Neural progenitor cell (in vitro differentiated cells): Measurements from ENCODE around the gene SRGAP2B.
"Not testable (repeated sequence)": the region's sequence is repeated elsewhere in the genome, so short reads cannot be mapped to it uniquely, and the experiment has no call there.

Experiments used
- CTCF ChIP-seq: fragments of 200-600 bp; sonication (generic); IDR thresholded peaks from 2 replicates; pipeline ENCODE4 v1.5.1; 2017; ENCODE audit warnings: antibody characterized with exemption, mild to moderate bottlenecking
- EZH2 ChIP-seq: fragments of 200-600 bp; sonication (generic); IDR thresholded peaks from 2 replicates; pipeline ENCODE4 v1.6.1; 2017; ENCODE audit warnings: antibody characterized with exemption, mild to moderate bottlenecking, moderate library complexity
- EZH2phosphoT487 ChIP-seq: fragments of 200-600 bp; sonication (generic); IDR thresholded peaks from 2 replicates; pipeline ENCODE4 v1.6.1; 2017; ENCODE audit warnings: antibody characterized with exemption

GRCh38 chr1:145114560-145115057, 19.5 kb upstream of the SRGAP2B start:
- TF ChIP-seq EZH2, CTCF, EZH2phosphoT487: not testable (repeated sequence)
